ENCODE measurements around the gene SLC23A1. TPM values are rescaled to one million over a fixed set of nuclear protein-coding genes. Genes with fewer than 3 reads are reported as not detected.
A peak's percentile ranks its signal among the peaks of the same experiment; 100 is the strongest.
"Not testable (repeated sequence)": the region's sequence is repeated elsewhere in the genome, so short reads cannot be mapped to it uniquely, and the experiment has no call there.

The SLC23A1 gene
- total and polyA plus RNA-seq, 2 donors, result not detected

- no peak within 1 kb of the TSS for H3K27ac ChIP-seq (ENCODE audit: low read depth)
- 84% methylated on average over 11 of the region's 11 CpGs for WGBS
These were observed 6.9 kb upstream of the SLC23A1 start, which contains the start of gene MZB1 for GRCh38 chr5:139389701-139390638. Gene MZB1, minus strand, starts transcription at chr5:139389913. Its CDS starts 57 bp downstream, at chr5:139389856.

GRCh38 chr5:139388198-139388821 lies 5.2 kb upstream of the SLC23A1 start:
- 40% methylated on average over 8 of the region's 8 CpGs for WGBS
- Histone ChIP-seq H3K4me3 (ENCODE audit: low read depth, low read length) (no peak overlapping the region), H3K4me1 (ENCODE audit: insufficient read depth) (peaks cover 3% of the 10 kb centered on the region), H3K27ac (ENCODE audit: low read depth) (no peak overlapping the region), H3K36me3 (ENCODE audit: insufficient read depth) (no peaks in the 10 kb centered on the region)
- DNase-seq (ENCODE audit: extremely low spot score), result no peak

More at GRCh38 chr5:139389701-139390638, 6.9 kb upstream of the SLC23A1 start, which contains the start of gene MZB1:
- Histone ChIP-seq H3K4me1 (ENCODE audit: insufficient read depth) (peaks cover 3% of the 10 kb centered on the region), H3K4me3 (ENCODE audit: low read depth, low read length) (no peak within 1 kb of the TSS), H3K36me3 (ENCODE audit: insufficient read depth) (no peaks in the 10 kb centered on the region)
- DNase-seq (ENCODE audit: extremely low spot score), result no peak

GRCh38 chr5:139387611-139388197 lies 4.6 kb upstream of the SLC23A1 start:
- WGBS, result 78% methylated on average over 10 of the region's 10 CpGs
- Histone ChIP-seq H3K4me3 (ENCODE audit: low read depth, low read length) (no peak overlapping the region), H3K27ac (ENCODE audit: low read depth) (no peak overlapping the region), H3K36me3 (ENCODE audit: insufficient read depth) (no peaks in the 10 kb centered on the region), H3K4me1 (ENCODE audit: insufficient read depth) (peaks cover 3% of the 10 kb centered on the region)
- no peak for DNase-seq (ENCODE audit: extremely low spot score)

GRCh38 chr5:139386956-139387355 lies 3.9 kb upstream of the SLC23A1 start:
- not testable (repeated sequence) for H3K27ac ChIP-seq (ENCODE audit: low read depth); H3K4me1 ChIP-seq (ENCODE audit: insufficient read depth); H3K36me3 ChIP-seq (ENCODE audit: insufficient read depth); DNase-seq (ENCODE audit: extremely low spot score); H3K4me3 ChIP-seq (ENCODE audit: low read depth, low read length)
- WGBS, result 98% methylated on average over 10 of the region's 10 CpGs

GRCh38 chr5:139386050-139386438 lies 2.9 kb upstream of the SLC23A1 start:
- WGBS, result 85% methylated on average over 5 of the region's 5 CpGs
- Histone ChIP-seq H3K4me3 (ENCODE audit: low read depth, low read length) (no peak overlapping the region), H3K27ac (ENCODE audit: low read depth) (no peak overlapping the region), H3K4me1 (ENCODE audit: insufficient read depth) (no peaks in the 10 kb centered on the region), H3K36me3 (ENCODE audit: insufficient read depth) (no peaks in the 10 kb centered on the region)
- no peak for DNase-seq (ENCODE audit: extremely low spot score)

GRCh38 chr5:139385061-139386049 lies 2.3 kb upstream of the SLC23A1 start:
- Histone ChIP-seq H3K36me3 (ENCODE audit: insufficient read depth) (no peaks in the 10 kb centered on the region), H3K4me3 (ENCODE audit: low read depth, low read length) (peak overlapping the region; percentile 28), H3K27ac (ENCODE audit: low read depth) (peak overlapping the region; percentile 81), H3K4me1 (ENCODE audit: insufficient read depth) (no peaks in the 10 kb centered on the region)
- WGBS, result 37% methylated on average over 8 of the region's 8 CpGs
- DNase-seq (ENCODE audit: extremely low spot score), result no peak

GRCh38 chr5:139384591-139385051 lies 1.5 kb upstream of the SLC23A1 start:
- H3K4me3 ChIP-seq (ENCODE audit: low read depth, low read length), result peak overlapping the region; percentile 28
- WGBS, result 74% methylated on average over 9 of the region's 9 CpGs
- peak overlapping the region; percentile 81 for H3K27ac ChIP-seq (ENCODE audit: low read depth)
- DNase-seq (ENCODE audit: extremely low spot score), result no peak
- no peaks in the 10 kb centered on the region for H3K36me3 ChIP-seq (ENCODE audit: insufficient read depth)
- H3K4me1 ChIP-seq (ENCODE audit: insufficient read depth), result no peaks in the 10 kb centered on the region

- WGBS, result 86% methylated on average over 7 of the region's 7 CpGs
- no peak overlapping the region for H3K4me3 ChIP-seq (ENCODE audit: low read depth, low read length)
- H3K4me1 ChIP-seq (ENCODE audit: insufficient read depth), result no peaks in the 10 kb centered on the region
- no peak for DNase-seq (ENCODE audit: extremely low spot score)
- H3K27ac ChIP-seq (ENCODE audit: low read depth), result no peak overlapping the region
- H3K36me3 ChIP-seq (ENCODE audit: insufficient read depth), result no peaks in the 10 kb centered on the region
These were observed 995 bp upstream of the SLC23A1 start for GRCh38 chr5:139383993-139384590.

GRCh38 chr5:139382807-139383206 lies 290 bp downstream of the SLC23A1 start:
- Histone ChIP-seq H3K36me3 (ENCODE audit: insufficient read depth) (no peaks in the 10 kb centered on the region), H3K4me1 (ENCODE audit: insufficient read depth) (no peaks in the 10 kb centered on the region), H3K4me3 (ENCODE audit: low read depth, low read length) (no peak overlapping the region), H3K27ac (ENCODE audit: low read depth) (no peak overlapping the region)
- 64% methylated on average over 3 of the region's 3 CpGs for WGBS
- no peak for DNase-seq (ENCODE audit: extremely low spot score)

GRCh38 chr5:139381837-139382761 lies 998 bp downstream of the SLC23A1 start:
- Histone ChIP-seq H3K27ac (ENCODE audit: low read depth) (no peak overlapping the region), H3K36me3 (ENCODE audit: insufficient read depth) (no peaks in the 10 kb centered on the region), H3K4me1 (ENCODE audit: insufficient read depth) (no peaks in the 10 kb centered on the region), H3K4me3 (ENCODE audit: low read depth, low read length) (no peak overlapping the region)
- DNase-seq (ENCODE audit: extremely low spot score), result no peak
- WGBS, result 88% methylated on average over 28 of the region's 28 CpGs

- 88% methylated on average over 15 of the region's 15 CpGs for WGBS
- H3K27ac ChIP-seq (ENCODE audit: low read depth), result no peak overlapping the region
- H3K4me1 ChIP-seq (ENCODE audit: insufficient read depth), result no peaks in the 10 kb centered on the region
- H3K4me3 ChIP-seq (ENCODE audit: low read depth, low read length), result no peak overlapping the region
- no peak for DNase-seq (ENCODE audit: extremely low spot score)
- H3K36me3 ChIP-seq (ENCODE audit: insufficient read depth), result no peaks in the 10 kb centered on the region
These were observed 3.3 kb downstream of the SLC23A1 start for GRCh38 chr5:139379626-139380449.
